ENCODE results near the gene TRIM52. TPM values are rescaled to one million over a fixed set of nuclear protein-coding genes. Genes with fewer than 3 reads are reported as not detected.
"Not testable (repeated sequence)": the region's sequence is repeated elsewhere in the genome, so short reads cannot be mapped to it uniquely, and the experiment has no call there.

TRIM52 gene
- total RNA-seq (2014; rRNA removed; shearing (Covaris generic)) = 3.5 and 7.7 TPM in 2 replicates
- 6.8 and 7.8 TPM in 2 replicates for polyA plus RNA-seq (2015; cell fraction: cytosol; rRNA removed)
- polyA plus RNA-seq (2015; cell fraction: nucleus; rRNA removed) = 26.8 and 38.9 TPM in 2 replicates

DNA sequence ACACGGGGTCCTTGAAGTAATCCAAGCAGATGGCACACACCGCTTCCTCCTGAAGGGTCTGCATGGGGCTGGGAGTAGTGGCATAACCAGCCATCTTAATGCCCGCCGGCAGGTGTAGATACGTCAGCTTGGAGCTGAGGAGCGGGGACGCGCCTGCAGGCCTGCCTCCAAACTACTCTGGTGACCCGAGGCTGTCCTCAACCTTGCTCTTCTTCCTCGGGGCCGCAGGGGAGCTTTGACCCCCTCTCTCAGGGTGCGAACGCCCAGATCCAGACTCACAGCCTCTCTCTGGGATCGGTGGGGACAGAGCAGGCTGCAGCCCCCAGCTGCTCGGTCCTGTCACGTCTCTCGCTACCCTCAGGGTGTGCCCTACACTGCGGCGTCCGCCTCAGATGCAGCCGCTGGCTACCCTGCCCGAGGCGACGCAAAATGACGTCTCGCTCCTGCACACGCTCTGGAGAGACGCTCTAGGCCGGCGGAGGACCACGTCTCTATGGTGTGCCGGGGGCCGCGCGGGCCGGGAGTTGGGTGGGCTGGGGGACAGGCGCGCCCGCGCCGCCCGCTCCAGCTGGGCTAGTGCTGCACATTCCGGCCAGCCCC, at the start of gene TRIM52:
Gene TRIM52, minus strand, starts transcription at position 424 of the 600 bp plus-strand sequence. Its CDS starts 330 bp downstream, at position 94.
- peak; percentile 88 for DNase-seq (ENCODE audit: low read depth)

- DNase-seq (ENCODE audit: low read depth) = not testable (repeated sequence)
Observed at GRCh38 chr5:181287331-181287730, 26.4 kb upstream of the TRIM52 start.

GRCh38 chr5:181285962-181286705, 25.2 kb upstream of the TRIM52 start:
- DNase-seq (ENCODE audit: low read depth) = not testable (repeated sequence)

GRCh38 chr5:181283841-181284755, 23.2 kb upstream of the TRIM52 start:
- not testable (repeated sequence) for DNase-seq (ENCODE audit: low read depth)

- DNase-seq (ENCODE audit: low read depth) = peak; percentile 68
Observed at GRCh38 chr5:181283347-181283746, 22.4 kb upstream of the TRIM52 start.

- no peak for DNase-seq (ENCODE audit: low read depth)
Observed at GRCh38 chr5:181282874-181283273, 21.9 kb upstream of the TRIM52 start.

- not testable (repeated sequence) for DNase-seq (ENCODE audit: low read depth)
Observed at GRCh38 chr5:181282415-181282814, 21.5 kb upstream of the TRIM52 start.

DNA sequence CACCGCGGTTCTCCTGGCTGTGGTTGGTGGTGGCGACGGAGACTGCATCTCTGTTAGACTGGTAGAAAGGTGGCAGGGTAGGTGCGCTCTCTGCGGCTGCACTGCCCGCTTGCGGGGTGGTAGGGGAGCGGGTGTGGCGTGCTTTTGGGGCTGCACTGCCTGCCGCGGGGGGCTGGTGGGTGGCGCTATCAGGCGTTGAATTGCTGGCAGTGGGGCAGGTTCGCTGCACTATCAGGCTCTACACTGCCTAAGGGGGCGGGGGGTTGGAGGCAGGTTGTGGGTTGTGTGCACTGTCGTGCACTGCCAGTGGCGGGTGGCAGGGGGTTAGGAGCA, 21.0 kb upstream of the TRIM52 start:
- no peak for DNase-seq (ENCODE audit: low read depth)

GRCh38 chr5:181281077-181281983, 20.4 kb upstream of the TRIM52 start:
- peak; percentile 66 for DNase-seq (ENCODE audit: low read depth)

- no peak for DNase-seq (ENCODE audit: low read depth)
Observed at GRCh38 chr5:181280251-181280762, 19.4 kb upstream of the TRIM52 start.

DNA sequence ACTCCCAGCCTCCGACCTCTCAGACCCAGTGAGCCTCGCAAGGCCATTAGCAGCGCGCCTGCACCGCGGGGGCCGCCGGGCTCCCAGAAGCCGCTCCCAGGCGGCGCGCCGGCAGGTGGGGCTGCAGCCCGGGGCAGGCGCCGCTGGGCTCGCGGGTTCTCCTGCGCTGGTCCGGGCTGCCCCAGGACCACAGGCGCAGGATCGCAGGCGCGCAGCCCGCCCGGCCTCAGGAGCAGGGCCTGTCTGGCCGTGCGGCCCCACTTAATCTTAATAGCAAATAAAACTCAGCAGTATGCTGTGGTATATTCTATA, 12.4 kb upstream of the TRIM52 start:
- not testable (repeated sequence) for DNase-seq (ENCODE audit: low read depth)

GRCh38 chr5:181271081-181271480, 10.1 kb upstream of the TRIM52 start:
- no peak for DNase-seq (ENCODE audit: low read depth)

GRCh38 chr5:181267907-181268306, 7.0 kb upstream of the TRIM52 start:
- DNase-seq (ENCODE audit: low read depth) = not testable (repeated sequence)

- DNase-seq (ENCODE audit: low read depth) = not testable (repeated sequence)
Observed at GRCh38 chr5:181267291-181267904, 6.5 kb upstream of the TRIM52 start.

GRCh38 chr5:181265092-181265671, 4.2 kb upstream of the TRIM52 start:
- no peak for DNase-seq (ENCODE audit: low read depth)

GRCh38 chr5:181263633-181264032, 2.7 kb upstream of the TRIM52 start:
- no peak for DNase-seq (ENCODE audit: low read depth)

DNA sequence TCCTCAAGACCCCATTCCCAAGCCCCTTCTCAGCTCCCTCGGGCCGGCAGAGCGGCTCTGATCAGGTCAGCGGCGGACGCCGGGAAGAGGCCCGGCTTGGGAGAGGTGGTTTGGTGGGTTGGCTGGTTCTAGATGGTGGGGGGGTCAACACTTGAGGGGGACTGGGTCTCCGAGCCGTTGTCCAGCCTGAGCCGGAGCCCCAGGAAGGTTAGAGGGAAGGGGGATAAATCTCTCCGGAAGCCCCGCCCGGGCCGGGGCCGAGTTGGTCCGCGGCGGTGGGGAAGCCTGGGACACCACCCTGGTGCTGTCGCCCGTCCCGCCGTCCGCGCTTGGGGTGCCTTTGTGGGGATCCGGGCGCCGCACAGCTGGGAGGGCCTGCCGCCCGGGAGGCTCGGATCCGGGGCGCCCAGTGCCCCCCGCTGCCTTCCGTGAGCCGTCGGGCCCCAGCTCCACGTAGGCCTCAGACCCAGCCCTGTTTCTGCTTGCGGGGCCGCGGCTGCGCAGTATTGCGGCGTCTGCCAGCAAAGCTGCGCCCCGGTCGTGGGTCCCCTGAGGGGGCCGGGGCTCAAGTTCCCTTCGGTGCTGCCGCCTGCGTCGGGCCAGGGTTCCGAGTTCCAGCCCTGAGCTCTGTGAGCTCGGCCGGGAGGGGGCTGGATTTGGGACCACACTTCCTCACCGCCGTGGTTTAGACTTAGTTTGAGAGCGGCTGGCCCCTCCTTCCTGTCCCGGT, 542 bp upstream of the TRIM52 start:
- DNase-seq (ENCODE audit: low read depth) = peak; percentile 70

GRCh38 chr5:181259974-181260719, 796 bp downstream of the TRIM52 start:
- DNase-seq (ENCODE audit: low read depth) = no peak
